A549 (cell line): ENCODE results near the gene C1R. TPM values are rescaled to one million over a fixed set of nuclear protein-coding genes. Genes with fewer than 3 reads are reported as not detected.

Experiments used
- CEBPB ChIP-seq, 2 experiments: fragments of >200 bp in 1 of 2; sonication (Bioruptor Twin) in 1 of 2; formaldehyde crosslinking in 1 of 2; IDR thresholded peaks; 2 replicates each; pipeline ENCODE4 v1.6.1; 2012 to 2016
- CTCF ChIP-seq: fragments of >200 bp; sonication (Bioruptor Twin); formaldehyde crosslinking; IDR thresholded peaks from 3 replicates; pipeline ENCODE4 v1.5.1; 2016
- E2F6 ChIP-seq: IDR thresholded peaks from 2 replicates; pipeline ENCODE4 v1.6.1; 2012; ENCODE audit warnings: low read depth, borderline replicate concordance
- EHMT2 ChIP-seq: fragments of 200-600 bp; sonication (generic); IDR thresholded peaks from 2 replicates; pipeline ENCODE4 v1.6.1; 2016; ENCODE audit warnings: antibody characterized with exemption, low read depth, mild to moderate bottlenecking, moderate library complexity
- FOSL2 ChIP-seq, 2 experiments: fragments of 450-650 bp in 1 of 2; fragments of >200 bp in 1 of 2; sonication (Bioruptor Twin) in 1 of 2; formaldehyde crosslinking; IDR thresholded peaks; 2 replicates each; pipeline versions ENCODE4 v1.5.0 to v1.6.1; 2016 to 2020; ENCODE audit warnings: mild to moderate bottlenecking in 1 of 2, moderate library complexity in 1 of 2
- HES2 ChIP-seq: fragments of >200 bp; sonication (Bioruptor Twin); formaldehyde crosslinking; IDR thresholded peaks from 2 replicates; pipeline ENCODE4 v1.6.1; 2016
- HOXB13 ChIP-seq: fragments of 250-450 bp; sonication (Bioruptor Pico); IDR thresholded peaks from 2 replicates; pipeline ENCODE4 v1.5.0; 2020; ENCODE audit warnings: low read depth, mild to moderate bottlenecking, moderate library complexity
- HOXB5 ChIP-seq: fragments of 250-450 bp; sonication (Bioruptor Pico); IDR thresholded peaks from 2 replicates; pipeline ENCODE4 v1.5.0; 2020; ENCODE audit warnings: mild to moderate bottlenecking, moderate library complexity
- JUN ChIP-seq, 2 experiments: fragments of >200 bp; sonication (Bioruptor Twin); formaldehyde crosslinking; IDR thresholded peaks; 2 replicates in 1 of 2; 3 replicates in 1 of 2; pipeline ENCODE4 v1.6.1; 2016 to 2017
- JUNB ChIP-seq: fragments of >200 bp; sonication (Bioruptor Twin); formaldehyde crosslinking; IDR thresholded peaks from 2 replicates; pipeline ENCODE4 v1.6.1; 2016
- KDM1A ChIP-seq: fragments of 200-600 bp; sonication (generic); IDR thresholded peaks from 2 replicates; pipeline ENCODE4 v1.6.1; 2016; ENCODE audit warnings: low read depth, mild to moderate bottlenecking
- MAFK ChIP-seq: fragments of 450-650 bp; IDR thresholded peaks from 2 replicates; pipeline ENCODE4 v1.6.1; 2014; ENCODE audit not compliant: partially characterized antibody
- MAZ ChIP-seq: fragments of 150-350 bp; IDR thresholded peaks from 2 replicates; pipeline ENCODE4 v1.6.1; 2014; ENCODE audit warnings: antibody characterized with exemption, low read depth, low read length, borderline replicate concordance
- PHF8 ChIP-seq: fragments of 200-600 bp; sonication (generic); IDR thresholded peaks from 2 replicates; pipeline ENCODE4 v1.6.1; 2016; ENCODE audit warnings: low read depth, mild to moderate bottlenecking, antibody characterized with exemption, moderate library complexity, borderline replicate concordance
- POLR2A ChIP-seq: IDR thresholded peaks from 2 replicates; pipeline ENCODE4 v1.6.1; 2012; ENCODE audit warnings: mild to moderate bottlenecking, low read length
- RFX5 ChIP-seq: fragments of 450-650 bp; IDR thresholded peaks from 2 replicates; pipeline ENCODE4 v1.7.1; 2014; ENCODE audit warnings: antibody characterized with exemption, mild to moderate bottlenecking, moderate library complexity
- RNF2 ChIP-seq: fragments of 200-600 bp; sonication (generic); IDR thresholded peaks from 2 replicates; pipeline ENCODE4 v1.6.1; 2016; ENCODE audit warnings: low read depth, mild to moderate bottlenecking, antibody characterized with exemption, moderate library complexity, borderline replicate concordance
- SREBF2 ChIP-seq: fragments of 450-650 bp; IDR thresholded peaks from 2 replicates; pipeline ENCODE4 v1.6.1; 2014; ENCODE audit warnings: mild to moderate bottlenecking, moderate library complexity
- TFCP2L1 ChIP-seq: fragments of 250-450 bp; sonication (Bioruptor Pico); IDR thresholded peaks from 2 replicates; pipeline ENCODE4 v1.5.0; 2021; ENCODE audit warnings: mild to moderate bottlenecking
- ZC3H11A ChIP-seq: fragments of 450-650 bp; IDR thresholded peaks from 2 replicates; pipeline ENCODE4 v1.6.1; 2014; ENCODE audit warnings: antibody characterized with exemption, mild to moderate bottlenecking
- polyA plus RNA-seq, 4 experiments: library from polyadenylated mRNA; depleted of rRNA in 3 of 4; stranded (reverse); fragments of >200 nt; fragmentation: RNase III in 1 of 4; extraction: RNeasy Plus Mini Kit Qiagen cat#74134 plus additional on column Dnase treatment in 1 of 4; gene quantifications; 2 replicates in 3 of 4; 3 replicates in 1 of 4; pipeline ENCODE4 v1.2.3, GENCODE V29; 2011 to 2017
- TF ChIP-seq, protein P1 (sequence below): fragments of 250-450 bp; sonication (Bioruptor Pico); IDR thresholded peaks from 2 replicates; pipeline ENCODE4 v1.5.0; 2020; ENCODE audit warnings: low read depth, mild to moderate bottlenecking, moderate library complexity
- TF ChIP-seq, protein P2 (sequence below): fragments of 200-600 bp; sonication (generic); IDR thresholded peaks from 2 replicates; pipeline ENCODE4 v1.6.1; 2016; ENCODE audit warnings: antibody characterized with exemption, mild to moderate bottlenecking, moderate library complexity
- TF ChIP-seq, protein P3 (sequence below): fragments of 450-650 bp; IDR thresholded peaks from 2 replicates; pipeline ENCODE4 v1.6.1; 2014; ENCODE audit warnings: antibody characterized with exemption
- TF ChIP-seq, protein P4 (sequence below): IDR thresholded peaks from 2 replicates; pipeline ENCODE4 v1.6.1; 2012

C1R gene
- polyA plus RNA-seq, 2 of the 4 experiments (the other 2 are of a cell fraction) = 31.4 to 36.0 TPM

GRCh38 chr12:7108796-7109571, 16.7 kb upstream of the C1R start, which contains the start of gene C1RL (continued):
- TF ChIP-seq RNF2 (no peak), JUN (IDR thresholded peaks at IDR 0.05) (peak in 1 of 2 experiments; percentile 68; a peak in 3 of 5 replicates), CTCF (peak; percentile 88), E2F6 (no peak), PHF8 (no peak), EHMT2 (no peak), MAZ (peak; percentile 52; the same call in 1 of the 2 replicates), KDM1A (no peak), FOSL2 (IDR thresholded peaks at IDR 0.05) (no peak), FOSL2 (CRISPR knock-in tag; IDR thresholded peaks at IDR 0.05) (0 out of 2 replicates have a peak, but pooled peaks have one; percentile 16), JUNB (no peak), TFCP2L1 (no peak), SREBF2 (no peak), RFX5 (no peak), MAFK (no peak), HOXB13 (CRISPR knock-in tag) (no peak), ZC3H11A (no peak), POLR2A (peak; percentile 41), CEBPB (IDR thresholded peaks at IDR 0.05) (peak; percentile 85 to 98; a peak in 3 of 4 replicates), HOXB5 (CRISPR knock-in tag) (no peak), HES2 (no peak)
- TF ChIP-seq, protein P1, sequence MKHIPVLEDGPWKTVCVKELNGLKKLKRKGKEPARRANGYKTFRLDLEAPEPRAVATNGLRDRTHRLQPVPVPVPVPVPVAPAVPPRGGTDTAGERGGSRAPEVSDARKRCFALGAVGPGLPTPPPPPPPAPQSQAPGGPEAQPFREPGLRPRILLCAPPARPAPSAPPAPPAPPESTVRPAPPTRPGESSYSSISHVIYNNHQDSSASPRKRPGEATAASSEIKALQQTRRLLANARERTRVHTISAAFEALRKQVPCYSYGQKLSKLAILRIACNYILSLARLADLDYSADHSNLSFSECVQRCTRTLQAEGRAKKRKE = peak; percentile 27; the same call in 1 of the 2 replicates
- TF ChIP-seq, protein P2, sequence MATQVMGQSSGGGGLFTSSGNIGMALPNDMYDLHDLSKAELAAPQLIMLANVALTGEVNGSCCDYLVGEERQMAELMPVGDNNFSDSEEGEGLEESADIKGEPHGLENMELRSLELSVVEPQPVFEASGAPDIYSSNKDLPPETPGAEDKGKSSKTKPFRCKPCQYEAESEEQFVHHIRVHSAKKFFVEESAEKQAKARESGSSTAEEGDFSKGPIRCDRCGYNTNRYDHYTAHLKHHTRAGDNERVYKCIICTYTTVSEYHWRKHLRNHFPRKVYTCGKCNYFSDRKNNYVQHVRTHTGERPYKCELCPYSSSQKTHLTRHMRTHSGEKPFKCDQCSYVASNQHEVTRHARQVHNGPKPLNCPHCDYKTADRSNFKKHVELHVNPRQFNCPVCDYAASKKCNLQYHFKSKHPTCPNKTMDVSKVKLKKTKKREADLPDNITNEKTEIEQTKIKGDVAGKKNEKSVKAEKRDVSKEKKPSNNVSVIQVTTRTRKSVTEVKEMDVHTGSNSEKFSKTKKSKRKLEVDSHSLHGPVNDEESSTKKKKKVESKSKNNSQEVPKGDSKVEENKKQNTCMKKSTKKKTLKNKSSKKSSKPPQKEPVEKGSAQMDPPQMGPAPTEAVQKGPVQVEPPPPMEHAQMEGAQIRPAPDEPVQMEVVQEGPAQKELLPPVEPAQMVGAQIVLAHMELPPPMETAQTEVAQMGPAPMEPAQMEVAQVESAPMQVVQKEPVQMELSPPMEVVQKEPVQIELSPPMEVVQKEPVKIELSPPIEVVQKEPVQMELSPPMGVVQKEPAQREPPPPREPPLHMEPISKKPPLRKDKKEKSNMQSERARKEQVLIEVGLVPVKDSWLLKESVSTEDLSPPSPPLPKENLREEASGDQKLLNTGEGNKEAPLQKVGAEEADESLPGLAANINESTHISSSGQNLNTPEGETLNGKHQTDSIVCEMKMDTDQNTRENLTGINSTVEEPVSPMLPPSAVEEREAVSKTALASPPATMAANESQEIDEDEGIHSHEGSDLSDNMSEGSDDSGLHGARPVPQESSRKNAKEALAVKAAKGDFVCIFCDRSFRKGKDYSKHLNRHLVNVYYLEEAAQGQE = no peak
- TF ChIP-seq, protein P3, sequence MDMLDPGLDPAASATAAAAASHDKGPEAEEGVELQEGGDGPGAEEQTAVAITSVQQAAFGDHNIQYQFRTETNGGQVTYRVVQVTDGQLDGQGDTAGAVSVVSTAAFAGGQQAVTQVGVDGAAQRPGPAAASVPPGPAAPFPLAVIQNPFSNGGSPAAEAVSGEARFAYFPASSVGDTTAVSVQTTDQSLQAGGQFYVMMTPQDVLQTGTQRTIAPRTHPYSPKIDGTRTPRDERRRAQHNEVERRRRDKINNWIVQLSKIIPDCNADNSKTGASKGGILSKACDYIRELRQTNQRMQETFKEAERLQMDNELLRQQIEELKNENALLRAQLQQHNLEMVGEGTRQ = no peak
- TF ChIP-seq, protein P4, sequence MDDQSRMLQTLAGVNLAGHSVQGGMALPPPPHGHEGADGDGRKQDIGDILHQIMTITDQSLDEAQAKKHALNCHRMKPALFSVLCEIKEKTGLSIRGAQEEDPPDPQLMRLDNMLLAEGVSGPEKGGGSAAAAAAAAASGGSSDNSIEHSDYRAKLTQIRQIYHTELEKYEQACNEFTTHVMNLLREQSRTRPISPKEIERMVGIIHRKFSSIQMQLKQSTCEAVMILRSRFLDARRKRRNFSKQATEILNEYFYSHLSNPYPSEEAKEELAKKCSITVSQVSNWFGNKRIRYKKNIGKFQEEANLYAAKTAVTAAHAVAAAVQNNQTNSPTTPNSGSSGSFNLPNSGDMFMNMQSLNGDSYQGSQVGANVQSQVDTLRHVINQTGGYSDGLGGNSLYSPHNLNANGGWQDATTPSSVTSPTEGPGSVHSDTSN = peak; percentile 42; the same call in 1 of the 2 replicates
